Nucleus accumbens (tissue), 56 donors: Measurements from ENCODE around the gene AOPEP.

Source experiments
- DNase-seq, 56 donors: peaks; one replicate each; lab custom pipeline; 2025; lab: John Stamatoyannopoulos, UW

AOPEP gene

DNA sequence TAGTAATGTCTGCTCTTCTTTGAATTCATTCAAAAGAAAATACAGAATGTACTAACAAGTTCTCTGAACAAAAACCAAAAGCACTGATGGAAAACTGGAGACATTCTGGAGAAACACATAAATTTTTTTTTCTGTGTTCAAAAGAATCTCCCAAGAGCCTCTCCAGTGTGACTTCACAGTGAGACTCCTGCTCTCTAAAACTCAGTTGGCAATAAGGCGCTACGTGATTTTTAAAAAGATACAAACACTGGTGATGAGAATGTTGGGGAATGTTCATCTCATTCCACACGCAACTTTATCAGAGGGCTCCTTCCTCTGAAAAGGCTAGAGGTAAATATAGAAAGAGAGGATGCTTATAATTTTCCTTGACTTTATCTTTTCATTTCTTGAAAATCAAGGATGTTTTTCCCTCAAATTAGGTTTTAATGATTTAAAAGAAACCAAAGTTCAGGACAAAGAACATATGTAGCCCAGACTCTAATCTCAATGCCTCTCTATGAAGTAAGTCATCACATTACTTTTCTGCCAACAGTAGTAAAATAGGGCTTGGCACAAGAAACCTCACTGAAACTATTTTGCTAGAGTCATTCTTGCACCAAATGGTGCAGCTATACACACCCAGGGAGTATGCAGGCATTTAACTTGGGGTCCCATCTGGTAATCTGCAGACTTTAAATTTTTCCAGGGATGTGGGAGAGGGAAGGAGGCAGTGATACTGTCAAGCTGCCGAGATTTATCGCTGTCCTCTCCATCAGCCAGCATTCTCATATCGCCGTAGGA, 12.9 kb upstream of the AOPEP start:
- DNase-seq: no peak

DNA sequence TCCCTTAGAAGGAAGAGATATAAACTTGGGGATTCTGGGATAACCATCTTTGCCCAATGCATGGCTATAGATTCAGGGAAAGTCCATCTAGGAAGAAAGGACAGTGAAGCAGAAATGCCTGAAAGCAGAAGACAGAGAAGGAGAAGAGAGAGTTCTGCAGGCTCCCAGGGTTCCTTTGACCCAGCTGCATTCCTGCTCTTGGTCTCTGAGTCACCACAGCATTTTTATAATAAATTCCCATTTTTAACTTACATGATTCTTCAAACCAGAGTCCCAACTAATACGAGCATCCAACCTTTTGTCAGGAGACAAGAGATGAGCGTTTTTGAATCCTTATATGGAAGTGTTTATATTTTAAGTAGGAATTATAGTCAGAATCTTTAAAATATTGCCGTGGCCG, 12.0 kb upstream of the AOPEP start:
- no peak for DNase-seq

DNA sequence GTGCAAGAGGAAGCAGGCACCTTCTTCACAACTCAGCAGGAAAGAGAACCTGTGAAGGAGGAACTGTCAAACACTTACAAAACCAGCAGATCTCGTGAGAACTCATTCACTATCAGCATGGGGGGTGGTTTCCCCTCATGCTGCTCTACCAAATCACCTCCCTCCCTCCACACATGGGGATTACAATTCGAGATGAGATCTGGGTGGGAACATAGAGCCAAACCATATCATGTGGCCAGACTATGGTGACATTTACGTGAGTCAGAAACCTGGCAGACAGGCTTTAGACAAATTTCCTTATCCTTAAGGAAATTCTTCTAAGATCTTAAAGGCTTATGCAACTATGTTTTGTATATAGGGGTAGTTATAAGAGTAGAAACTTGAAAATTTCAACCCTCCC, 8.7 kb upstream of the AOPEP start:
- DNase-seq: peak in 1 of 56 donors; percentile 1

DNA sequence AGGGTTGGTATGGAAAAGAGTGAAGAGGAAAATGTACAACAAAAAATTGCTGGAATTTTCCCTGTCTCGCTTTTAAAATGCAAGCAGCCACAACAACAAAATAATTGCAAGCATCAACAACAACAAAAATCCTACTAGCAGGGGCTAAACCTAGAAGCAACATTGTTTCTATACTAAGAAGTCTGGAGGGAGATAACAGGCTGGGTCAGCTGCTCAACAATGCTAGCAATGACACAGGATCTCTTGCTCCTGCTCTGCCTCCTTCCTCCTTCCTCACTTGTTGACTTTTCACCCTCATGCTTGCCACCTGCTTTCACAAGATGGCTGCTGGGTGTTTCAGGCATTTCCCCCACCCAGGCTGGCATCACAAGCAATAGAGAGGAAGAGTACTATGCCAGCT, 7.6 kb upstream of the AOPEP start:
- DNase-seq: no peak

DNA sequence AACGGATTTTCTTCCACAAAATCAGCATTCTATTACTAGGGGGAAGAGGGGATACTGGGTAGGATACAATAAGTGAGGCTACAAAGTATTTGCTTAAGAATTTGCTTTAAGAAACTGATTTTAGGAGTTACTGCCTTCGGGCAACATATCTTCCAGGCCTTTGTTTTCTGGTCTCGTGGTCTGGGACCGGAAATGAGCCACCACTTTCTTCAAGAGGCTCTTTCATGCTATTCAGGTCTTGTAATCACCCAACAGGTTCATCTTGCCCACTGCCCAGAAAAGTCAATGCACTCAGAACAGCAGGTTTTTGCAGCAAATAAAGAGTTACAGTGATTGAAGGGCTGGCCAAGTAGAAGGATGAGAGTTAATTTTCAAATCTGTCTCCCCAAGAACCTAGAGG, 6.6 kb upstream of the AOPEP start:
- DNase-seq: no peak

DNA sequence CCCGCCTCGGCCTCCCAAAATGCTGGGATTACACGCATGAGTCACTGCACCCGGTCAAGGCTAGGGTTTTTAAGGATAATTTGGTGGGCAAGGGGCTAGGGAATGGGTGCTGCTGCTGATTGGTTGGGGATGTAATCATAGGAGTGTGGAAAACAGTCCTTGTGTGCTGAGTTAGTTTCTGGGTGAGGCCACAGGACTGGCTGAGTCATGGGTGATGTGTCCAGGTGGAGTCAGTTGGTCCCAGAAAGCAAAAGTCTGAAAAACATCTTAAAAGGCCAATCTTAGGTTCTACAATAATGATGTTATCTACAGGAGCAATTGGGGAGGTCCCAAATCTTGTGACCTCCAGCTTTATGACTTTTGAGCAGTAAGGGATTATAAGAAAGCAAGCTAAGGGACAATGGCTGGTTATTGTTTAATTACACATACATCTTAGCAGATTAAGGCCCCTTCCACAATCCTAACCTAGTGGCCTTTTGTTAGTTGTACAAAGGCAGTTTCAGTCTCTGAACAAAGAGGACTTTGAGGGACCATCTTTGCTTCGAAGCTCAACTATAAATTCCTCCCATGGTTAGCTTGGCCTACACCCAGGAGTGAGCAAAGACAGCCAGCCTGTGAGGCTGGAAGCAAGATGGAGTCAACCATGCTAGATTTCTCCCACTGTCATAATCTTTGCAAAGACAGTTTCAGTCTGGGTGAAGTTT, 5.5 kb upstream of the AOPEP start:
- peak in 6 of 56 donors; percentile 3 to 52 (median 8) for DNase-seq

DNA sequence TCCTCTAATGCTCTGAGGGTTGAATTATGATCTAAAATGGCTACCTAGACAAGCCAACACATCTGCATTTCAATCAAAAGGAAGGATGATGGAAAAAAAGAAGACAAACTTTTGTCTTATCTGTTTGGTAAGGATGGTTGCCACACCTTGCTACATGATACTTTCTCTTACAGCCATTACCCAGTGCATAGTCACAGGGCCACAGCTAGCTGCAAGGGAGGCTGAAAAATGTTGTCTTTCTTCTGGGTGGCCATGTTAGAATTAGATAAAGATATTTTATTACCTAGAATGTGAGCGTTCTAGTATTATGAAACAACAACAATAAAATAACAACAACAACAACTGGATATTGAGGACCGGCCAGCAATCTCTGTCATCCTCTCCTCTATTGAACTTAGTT, 4.7 kb upstream of the AOPEP start:
- no peak for DNase-seq

DNA sequence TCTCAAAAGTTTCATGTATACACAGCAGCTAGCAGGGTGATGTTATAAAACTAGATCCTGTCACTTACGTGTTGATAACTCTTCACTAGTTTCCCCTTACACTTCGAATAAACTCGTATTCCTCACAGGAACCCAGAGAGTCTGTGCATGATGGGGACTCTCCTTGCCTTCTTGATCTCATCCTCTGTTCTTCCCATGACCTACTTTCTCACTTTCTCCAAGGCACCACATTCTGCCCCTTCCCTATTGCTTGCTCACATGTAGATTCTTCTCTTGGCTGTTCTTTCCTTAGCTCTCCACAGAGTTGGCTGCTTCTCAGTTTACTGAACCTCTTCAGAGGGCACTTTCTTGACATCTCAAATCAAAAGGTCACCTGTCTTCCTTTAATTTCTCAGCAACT, 1.2 kb upstream of the AOPEP start:
- no peak for DNase-seq

DNA sequence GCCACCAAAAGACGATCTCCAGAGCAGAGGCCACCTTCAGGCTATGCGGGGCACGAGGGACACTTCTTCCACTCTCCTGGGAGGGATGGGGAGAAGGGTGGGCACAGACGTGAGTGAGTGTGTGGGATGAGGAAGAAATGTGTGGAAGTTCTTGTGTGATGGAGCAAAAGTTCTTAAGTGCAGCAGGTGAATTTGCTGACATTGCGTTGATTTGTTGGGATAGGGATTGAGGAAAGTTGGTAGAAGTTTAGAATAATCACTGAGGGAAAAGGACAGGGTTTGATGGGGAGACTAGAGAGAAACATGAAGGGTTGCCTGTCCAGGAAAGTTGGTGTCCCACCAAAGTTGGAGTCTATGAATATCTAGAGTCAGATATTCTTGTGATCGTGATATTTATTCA, 2.2 kb downstream of the AOPEP start:
- DNase-seq: no peak

DNA sequence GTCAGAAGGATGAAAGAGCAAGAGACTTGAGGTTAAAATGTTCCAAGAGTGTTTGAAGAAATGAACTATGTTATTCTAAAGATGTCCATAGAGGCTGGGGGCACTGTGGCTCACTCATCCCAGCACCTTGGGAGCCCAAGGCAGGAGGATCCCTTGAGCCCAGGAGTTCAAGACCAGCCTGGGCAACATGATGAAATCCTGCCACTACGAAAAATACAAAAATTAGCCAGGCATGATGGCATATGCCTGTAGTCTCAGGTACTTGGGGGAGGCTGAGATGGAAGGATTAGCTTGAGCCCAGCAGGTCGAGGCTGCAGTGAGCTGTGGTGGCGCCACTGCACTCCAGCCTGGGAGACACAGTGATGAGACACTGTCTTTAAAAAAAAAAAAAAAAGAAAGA, 2.7 kb downstream of the AOPEP start:
- DNase-seq: no peak

DNA sequence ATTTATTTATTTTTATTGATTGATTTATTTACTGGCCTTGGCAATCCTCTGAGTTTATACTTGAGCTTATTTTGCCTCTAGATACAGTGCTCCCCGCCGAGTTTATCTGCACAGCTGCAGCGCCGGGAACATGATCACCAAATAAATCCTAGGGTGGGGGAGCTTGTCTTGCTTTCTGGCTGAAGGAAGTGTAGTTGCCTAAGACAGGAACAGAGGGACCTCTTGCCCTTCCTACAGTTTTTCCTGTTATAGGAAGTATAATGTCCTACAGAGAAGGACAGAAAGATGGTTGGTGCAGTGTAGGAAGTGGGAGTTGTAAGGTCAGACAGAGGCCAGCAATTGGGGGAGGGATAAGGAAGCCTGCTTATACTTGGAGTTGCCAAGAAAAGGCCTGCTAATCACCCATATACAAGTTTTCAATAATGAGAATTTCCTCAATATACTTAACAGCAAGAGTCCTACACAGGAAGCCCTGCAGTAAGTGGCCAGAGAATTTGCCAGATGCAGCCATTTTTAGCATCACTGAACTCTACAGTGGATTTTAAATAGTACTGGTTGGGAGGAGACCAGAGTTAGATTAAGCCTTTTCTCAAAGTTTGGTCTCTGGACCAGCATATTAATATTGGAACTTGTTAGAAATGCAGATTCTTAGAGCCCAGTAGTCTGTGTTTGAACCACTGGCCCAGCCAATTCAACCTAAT, 7.7 kb downstream of the AOPEP start:
- DNase-seq: no peak

DNA sequence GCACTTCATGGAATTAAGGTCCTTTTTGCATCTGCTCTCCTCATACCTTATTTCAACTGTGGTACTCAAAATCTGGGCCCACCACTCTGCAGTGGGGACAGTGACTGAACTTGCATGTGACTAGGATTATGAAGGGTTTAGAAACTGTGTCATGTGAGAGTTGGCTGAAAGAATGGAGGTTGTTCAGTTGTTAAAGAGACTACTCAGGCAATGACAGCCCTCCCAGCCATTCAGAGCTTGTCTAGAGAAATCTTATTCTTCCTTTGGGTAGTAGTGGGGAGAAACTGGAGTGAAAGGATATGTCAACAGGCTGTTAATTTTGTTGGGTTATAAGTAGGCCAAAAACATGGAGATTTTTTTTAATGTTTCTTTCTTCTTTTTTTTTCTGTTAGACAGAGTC, 10.3 kb downstream of the AOPEP start:
- no peak for DNase-seq

DNA sequence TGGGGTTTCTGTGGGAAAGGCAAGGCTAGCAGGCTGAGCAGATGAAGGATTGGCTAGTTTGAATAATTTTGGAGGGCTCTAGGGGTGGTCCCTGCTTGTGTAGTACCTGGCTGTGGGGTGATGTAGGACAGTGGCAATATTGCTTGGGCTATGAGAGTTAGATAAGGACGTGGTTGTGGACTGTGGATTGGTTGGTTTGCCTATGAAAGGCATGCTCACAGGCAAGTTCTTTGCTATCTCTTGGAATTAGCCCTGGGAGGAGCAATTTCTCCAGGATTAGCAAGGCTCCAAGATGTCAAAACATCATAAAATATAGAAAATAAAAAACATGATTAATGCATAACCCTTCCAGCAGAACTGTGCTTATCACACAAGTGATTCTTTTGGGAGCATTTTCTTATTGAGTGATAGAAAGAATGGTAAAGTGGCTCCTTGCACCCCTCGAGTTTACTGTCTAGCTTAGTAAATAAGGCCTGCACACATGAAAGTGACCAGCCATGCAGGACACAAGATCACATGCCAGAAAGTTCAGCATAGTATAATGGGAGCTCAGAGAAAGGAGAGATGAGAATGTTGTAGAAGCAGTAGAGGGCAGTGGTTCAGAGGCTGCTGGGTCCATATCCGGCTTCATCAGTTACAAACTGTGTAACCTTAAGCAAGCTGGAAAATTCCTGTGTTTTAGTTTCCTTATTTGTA, 13.8 kb downstream of the AOPEP start:
- DNase-seq: peak in 4 of 56 donors; percentile 5 to 37 (median 9)

DNA sequence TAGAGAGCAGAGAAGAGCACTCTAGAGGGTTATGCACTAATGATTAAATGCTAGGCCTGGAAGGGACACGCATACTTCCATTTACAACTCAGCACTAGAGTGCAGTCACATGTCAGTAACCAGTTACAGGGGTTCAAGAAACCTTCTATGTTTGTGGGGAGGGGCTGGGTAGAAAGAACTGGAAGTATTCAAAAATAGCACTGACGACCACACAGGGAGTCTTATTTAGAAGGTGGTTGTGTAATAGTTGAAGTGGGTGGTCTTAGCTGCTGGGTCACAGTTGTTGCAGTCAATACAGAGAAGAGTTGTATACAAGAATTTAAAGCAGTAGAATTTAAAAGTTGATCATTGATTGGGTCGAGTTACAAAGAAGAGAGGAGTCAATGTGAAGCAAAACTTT, 15.4 kb downstream of the AOPEP start:
- no peak for DNase-seq

DNA sequence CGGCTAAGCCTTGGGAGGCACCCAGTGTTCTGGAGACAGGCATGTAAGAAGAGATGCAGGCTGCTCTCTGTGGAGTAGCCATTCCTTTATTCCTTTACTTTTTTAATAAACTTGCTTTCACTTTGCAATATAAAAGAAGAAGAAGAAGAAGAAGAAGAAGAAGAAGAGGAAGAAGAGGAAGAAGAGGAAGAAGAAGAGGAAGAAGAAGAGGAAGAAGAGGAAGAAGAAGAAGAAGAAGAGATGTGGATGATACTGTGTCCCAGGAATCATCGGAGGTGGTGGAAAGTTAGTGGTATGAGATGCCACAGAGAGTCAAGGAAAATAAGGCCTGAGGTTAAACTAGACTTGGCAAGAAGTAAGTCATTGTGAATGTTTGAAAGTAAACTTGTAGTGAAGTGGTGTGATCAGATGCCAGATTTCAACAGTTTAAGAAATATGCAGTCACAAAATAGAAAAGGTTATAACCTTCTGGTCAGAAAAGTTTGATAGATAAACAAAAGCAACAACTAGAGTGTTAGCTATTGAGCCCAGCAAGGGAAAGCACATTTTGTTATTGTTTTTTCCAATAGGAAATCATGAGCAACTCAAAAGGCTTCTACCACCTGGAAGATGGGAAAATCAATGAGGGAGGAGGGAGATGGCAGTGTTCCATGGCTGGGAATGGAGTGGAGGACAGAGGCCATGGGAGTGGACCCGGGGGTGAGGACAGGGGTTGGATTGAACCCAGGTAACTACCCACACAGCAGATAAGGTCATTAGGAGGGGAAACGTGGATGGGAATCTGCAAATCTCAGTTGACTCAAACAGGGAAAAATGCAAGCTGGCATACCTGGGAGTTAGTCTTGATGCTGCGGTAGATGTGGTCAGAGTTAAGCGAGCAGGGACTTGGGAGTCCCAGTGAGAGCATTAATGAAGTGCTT, 16.8 kb downstream of the AOPEP start:
- DNase-seq: no peak

DNA sequence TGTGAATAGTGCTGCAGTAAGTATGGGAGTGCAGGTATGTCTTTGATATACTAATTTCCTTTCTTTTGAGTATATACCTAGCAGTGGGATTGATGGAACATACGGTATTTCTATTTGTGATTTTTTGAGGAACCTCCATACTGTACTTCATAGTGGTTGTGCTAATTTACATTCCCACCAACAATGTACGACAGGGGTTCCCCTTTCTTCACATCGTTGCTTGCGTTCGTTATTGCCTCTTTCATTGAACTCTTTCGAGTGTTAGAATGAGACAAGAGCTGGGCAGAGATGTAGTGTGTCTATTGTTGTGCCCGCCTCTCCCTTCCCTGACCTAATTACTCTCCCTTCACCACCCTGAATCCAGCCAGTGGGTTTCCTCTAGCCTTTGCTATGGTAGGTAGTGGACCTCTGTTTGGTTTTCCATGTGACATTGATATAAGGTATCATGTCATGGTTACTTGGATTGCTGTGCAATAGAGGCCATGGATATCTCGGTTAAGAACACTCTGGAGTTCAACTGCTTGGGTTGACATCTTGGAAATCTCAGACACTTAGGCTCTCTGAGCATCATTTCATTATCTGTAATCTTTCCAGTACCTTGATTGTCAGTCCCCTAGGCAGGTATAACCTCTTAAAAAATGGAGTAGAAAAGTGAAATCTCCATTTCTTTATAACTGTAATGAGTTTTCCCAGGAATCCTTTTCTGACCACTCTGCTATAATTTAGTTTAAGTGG, 19.5 kb downstream of the AOPEP start:
- no peak for DNase-seq

DNA sequence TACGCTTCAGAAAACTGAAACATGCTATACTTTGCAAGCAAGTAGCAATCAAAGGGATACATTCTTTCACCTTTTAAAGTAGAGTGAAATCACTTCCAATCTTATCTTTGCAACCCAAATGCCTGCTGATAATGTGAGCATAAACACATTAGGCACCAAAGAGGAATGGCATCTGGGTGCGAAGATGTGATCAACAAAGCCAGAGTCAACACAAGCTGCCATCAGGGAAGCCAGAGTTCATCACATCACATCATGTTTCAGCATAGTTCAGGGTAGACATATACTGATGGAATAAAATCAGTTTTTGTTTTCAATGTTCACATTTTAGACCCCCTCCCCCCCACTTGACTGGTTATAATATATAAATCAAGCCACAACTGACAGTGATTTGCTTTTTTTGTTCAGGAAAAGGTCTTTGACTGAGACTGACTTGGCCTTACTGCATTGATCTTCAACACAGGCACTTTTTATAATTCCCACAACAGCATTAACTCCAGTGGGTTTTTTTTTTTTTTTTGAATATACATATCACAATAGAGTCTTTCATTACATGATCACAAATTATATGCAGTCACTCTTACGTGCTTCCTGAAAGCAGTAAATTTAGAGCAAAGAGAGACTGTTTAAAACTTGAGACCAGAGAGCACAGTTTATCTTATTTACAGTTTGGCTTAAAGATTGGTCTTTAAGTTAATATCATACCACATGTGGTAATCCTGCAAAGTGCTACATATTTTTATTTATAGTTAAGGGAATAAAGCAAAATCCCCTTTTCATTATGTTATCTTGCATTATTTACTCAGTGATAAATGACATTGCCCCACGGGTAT, 20.3 kb downstream of the AOPEP start:
- DNase-seq: no peak

DNA sequence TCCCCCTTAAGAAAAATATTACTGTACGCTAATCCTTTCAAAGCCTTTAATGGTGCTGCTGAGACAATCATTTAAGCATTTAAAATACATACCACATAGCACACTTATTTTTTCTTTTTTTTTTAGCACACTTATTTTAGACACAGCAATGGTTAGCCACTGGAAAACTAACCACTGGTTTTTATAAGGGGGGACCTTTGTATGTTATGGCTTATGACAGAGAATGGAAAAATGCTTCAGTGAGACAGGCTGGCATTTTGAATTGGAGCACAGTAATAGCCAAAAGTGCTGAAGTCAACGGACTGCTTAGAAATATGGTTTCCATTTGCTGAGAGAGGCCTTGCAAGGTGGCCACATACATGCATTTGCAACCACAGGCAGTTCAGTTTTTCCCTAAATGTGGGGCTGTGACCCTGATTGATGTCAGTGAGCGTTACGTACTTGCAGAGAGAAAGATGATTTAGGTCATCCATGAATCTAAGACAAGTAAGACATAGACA, 28.5 kb downstream of the AOPEP start:
- no peak for DNase-seq
